MM.1S (cell line): ENCODE data around the gene VPS13A.

Experiments used
- EZH2phosphoT487 ChIP-seq: fragments of 300-600 bp; sonication (generic); IDR thresholded peaks from 2 replicates; pipeline ENCODE4 v1.6.1; 2018; ENCODE audit warnings: antibody characterized with exemption, low read length
- TF ChIP-seq, protein P1 (sequence below): fragments of 300-600 bp; sonication (generic); IDR thresholded peaks from 2 replicates; pipeline ENCODE4 v1.5.1; 2016; ENCODE audit warnings: antibody characterized with exemption, low read length, mixed read lengths

DNA sequence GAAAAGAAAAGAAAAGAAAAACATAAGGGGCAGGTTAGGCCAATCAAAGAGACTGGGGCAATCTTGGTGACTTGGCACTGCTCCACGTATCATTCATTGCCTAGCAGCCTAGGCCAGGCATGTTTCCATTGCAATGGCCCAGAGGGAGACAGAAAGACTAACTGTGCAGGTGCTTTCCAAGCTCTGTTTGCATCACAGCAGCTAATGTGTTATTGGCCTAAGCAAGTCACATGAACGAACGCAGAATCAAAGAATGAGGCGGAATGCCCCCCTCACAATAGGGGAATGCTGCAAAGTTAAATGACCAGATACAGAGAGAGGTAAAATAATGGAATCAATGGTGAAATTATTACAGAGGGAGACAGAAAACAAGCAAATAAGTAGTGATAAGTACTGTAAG, 11.1 kb upstream of the VPS13A start:
- TF ChIP-seq, protein P1, sequence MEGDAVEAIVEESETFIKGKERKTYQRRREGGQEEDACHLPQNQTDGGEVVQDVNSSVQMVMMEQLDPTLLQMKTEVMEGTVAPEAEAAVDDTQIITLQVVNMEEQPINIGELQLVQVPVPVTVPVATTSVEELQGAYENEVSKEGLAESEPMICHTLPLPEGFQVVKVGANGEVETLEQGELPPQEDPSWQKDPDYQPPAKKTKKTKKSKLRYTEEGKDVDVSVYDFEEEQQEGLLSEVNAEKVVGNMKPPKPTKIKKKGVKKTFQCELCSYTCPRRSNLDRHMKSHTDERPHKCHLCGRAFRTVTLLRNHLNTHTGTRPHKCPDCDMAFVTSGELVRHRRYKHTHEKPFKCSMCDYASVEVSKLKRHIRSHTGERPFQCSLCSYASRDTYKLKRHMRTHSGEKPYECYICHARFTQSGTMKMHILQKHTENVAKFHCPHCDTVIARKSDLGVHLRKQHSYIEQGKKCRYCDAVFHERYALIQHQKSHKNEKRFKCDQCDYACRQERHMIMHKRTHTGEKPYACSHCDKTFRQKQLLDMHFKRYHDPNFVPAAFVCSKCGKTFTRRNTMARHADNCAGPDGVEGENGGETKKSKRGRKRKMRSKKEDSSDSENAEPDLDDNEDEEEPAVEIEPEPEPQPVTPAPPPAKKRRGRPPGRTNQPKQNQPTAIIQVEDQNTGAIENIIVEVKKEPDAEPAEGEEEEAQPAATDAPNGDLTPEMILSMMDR = no peak
- no peak for TF ChIP-seq EZH2phosphoT487
